ENCODE data around the gene REEP1.

DNA sequence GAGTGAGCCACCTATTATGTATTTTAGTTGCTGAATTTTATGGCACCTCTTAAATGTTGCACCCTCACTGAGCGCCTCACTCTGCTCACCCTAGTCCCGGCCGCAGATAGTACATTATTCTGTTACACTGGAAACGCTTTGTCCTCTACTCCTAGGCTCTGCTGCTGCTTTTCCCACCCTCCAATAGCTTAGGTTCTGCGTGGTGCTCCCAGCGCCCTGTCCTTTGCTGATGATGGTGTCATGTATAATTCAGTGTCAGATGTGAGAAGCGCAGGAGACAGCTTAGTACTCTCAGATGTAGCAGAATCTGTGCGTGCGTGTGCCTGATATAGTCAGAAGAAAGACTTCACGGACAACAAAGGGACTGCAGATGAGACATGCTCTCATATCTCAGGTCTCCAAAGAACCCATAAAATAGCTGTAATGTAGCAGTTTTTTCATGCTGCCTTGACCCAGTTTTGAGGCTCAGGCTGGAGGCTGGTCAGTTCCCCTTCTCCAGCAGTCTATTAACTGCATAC lies 1.4 kb upstream of the REEP1 start:
- no peak for TF ChIP-seq POLR2A (IDR thresholded peaks at IDR 0.05)
- TF ChIP-seq, protein P1, sequence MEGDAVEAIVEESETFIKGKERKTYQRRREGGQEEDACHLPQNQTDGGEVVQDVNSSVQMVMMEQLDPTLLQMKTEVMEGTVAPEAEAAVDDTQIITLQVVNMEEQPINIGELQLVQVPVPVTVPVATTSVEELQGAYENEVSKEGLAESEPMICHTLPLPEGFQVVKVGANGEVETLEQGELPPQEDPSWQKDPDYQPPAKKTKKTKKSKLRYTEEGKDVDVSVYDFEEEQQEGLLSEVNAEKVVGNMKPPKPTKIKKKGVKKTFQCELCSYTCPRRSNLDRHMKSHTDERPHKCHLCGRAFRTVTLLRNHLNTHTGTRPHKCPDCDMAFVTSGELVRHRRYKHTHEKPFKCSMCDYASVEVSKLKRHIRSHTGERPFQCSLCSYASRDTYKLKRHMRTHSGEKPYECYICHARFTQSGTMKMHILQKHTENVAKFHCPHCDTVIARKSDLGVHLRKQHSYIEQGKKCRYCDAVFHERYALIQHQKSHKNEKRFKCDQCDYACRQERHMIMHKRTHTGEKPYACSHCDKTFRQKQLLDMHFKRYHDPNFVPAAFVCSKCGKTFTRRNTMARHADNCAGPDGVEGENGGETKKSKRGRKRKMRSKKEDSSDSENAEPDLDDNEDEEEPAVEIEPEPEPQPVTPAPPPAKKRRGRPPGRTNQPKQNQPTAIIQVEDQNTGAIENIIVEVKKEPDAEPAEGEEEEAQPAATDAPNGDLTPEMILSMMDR (IDR thresholded peaks at IDR 0.05): no peak

All from testis (tissue), 2 donors.